Cardiac fibroblast (primary cell): Measurements from ENCODE around the gene MIEN1.
"Not testable (repeated sequence)": the region's sequence is repeated elsewhere in the genome, so short reads cannot be mapped to it uniquely, and the experiment has no call there.

Source experiments
- DNase-seq, 2 donors: peaks; one replicate each; pipeline versions ENCODE4 v3.0.0 to v3.0.0-alpha.2; 2010; ENCODE audit warnings: low read depth in 2 of 2
- H3K4me3 ChIP-seq, 2 donors: replicated peaks in 1 of 2; 1 replicate in 1 of 2; 2 replicates in 1 of 2; pipeline ENCODE4 v1.5.1; 2011; ENCODE audit warnings: low read depth in 2 of 2, low read length in 2 of 2, mild to moderate bottlenecking in 2 of 2, moderate library complexity in 1 of 2
- TF ChIP-seq, protein P1 (sequence below): IDR thresholded peaks from one replicate; pipeline ENCODE4 v1.5.1; 2011; ENCODE audit warnings: low read depth, mild to moderate bottlenecking, low read length, inconsistent platforms

Gene MIEN1

DNA sequence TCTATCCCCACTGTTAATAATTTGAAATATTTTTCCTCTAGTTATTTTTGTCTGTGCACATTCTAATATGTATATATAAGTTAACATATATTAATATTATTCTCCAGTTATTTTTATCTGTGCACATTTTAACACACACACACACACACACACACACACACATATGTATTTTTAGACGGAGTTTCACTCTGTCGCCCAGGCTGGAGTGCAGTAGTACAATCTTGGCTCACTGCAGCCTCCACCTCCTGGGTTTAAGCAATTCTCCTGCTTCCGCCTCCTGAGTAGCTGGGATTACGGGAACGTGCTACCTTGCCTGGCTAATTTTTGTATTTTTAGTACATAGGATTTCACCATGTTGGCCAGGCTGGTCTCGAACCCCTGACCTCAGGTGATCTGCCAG, 12.7 kb downstream of the MIEN1 start:
- H3K4me3 ChIP-seq: no peak overlapping the region
- TF ChIP-seq, protein P1, sequence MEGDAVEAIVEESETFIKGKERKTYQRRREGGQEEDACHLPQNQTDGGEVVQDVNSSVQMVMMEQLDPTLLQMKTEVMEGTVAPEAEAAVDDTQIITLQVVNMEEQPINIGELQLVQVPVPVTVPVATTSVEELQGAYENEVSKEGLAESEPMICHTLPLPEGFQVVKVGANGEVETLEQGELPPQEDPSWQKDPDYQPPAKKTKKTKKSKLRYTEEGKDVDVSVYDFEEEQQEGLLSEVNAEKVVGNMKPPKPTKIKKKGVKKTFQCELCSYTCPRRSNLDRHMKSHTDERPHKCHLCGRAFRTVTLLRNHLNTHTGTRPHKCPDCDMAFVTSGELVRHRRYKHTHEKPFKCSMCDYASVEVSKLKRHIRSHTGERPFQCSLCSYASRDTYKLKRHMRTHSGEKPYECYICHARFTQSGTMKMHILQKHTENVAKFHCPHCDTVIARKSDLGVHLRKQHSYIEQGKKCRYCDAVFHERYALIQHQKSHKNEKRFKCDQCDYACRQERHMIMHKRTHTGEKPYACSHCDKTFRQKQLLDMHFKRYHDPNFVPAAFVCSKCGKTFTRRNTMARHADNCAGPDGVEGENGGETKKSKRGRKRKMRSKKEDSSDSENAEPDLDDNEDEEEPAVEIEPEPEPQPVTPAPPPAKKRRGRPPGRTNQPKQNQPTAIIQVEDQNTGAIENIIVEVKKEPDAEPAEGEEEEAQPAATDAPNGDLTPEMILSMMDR: no peak
- DNase-seq: no peak

DNA sequence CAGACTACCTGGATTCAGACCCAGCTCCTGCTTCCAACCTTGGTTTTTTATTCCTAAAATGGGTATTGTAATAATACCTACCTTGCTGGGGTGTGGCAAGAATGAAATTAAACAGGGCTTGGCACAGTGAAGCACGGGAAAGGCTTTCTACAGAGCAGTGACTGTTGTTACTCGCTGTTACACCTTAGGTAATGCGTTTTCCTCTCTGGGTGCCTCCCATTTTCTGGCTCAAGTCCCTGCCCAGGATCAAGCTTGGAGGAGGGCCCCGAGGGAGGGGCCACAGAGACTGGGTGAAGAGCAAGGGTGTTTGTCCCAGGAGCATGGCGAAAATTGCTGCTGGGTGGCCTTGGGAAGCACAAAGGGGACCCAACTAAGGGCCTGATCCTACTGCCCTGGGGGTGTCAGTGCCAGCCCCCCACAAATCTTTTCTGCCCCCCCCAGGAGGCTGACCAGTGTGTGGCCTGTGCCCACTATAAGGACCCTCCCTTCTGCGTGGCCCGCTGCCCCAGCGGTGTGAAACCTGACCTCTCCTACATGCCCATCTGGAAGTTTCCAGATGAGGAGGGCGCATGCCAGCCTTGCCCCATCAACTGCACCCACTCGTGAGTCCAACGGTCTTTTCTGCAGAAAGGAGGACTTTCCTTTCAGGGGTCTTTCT, 13.3 kb downstream of the MIEN1 start:
- no peak for DNase-seq
- TF ChIP-seq, protein P1: no peak

DNA sequence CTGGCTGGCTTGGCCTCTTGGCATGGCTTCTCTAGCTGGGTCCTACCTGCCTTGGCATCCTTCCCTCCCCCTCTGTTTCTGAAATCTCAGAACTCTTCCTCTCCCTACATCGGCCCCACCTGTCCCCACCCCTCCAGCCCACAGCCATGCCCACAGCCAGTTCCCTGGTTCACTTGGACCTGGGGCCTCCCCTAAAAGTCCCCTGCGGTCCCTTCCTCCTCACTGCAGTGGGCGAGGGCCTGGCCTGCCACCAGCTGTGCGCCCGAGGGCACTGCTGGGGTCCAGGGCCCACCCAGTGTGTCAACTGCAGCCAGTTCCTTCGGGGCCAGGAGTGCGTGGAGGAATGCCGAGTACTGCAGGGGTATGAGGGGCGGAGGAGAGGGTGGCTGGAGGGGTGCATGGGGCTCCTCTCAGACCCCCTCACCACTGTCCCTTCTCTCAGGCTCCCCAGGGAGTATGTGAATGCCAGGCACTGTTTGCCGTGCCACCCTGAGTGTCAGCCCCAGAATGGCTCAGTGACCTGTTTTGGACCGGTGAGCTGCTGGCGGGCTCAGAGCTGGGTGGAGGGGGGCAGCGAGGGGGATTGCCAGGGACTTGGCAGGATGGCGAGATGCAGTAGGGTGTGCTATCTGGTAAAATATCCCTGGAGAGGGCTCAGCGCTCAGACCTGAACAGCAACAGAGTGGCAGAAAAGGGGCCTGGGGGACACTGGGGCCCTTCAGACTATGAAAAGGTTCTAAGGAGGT, 14.1 kb downstream of the MIEN1 start:
- DNase-seq: no peak
- no peak overlapping the region for H3K4me3 ChIP-seq
- TF ChIP-seq, protein P1: no peak

More for the DNA sequence above, 13.3 kb downstream of the MIEN1 start:
- no peak overlapping the region for H3K4me3 ChIP-seq

DNA sequence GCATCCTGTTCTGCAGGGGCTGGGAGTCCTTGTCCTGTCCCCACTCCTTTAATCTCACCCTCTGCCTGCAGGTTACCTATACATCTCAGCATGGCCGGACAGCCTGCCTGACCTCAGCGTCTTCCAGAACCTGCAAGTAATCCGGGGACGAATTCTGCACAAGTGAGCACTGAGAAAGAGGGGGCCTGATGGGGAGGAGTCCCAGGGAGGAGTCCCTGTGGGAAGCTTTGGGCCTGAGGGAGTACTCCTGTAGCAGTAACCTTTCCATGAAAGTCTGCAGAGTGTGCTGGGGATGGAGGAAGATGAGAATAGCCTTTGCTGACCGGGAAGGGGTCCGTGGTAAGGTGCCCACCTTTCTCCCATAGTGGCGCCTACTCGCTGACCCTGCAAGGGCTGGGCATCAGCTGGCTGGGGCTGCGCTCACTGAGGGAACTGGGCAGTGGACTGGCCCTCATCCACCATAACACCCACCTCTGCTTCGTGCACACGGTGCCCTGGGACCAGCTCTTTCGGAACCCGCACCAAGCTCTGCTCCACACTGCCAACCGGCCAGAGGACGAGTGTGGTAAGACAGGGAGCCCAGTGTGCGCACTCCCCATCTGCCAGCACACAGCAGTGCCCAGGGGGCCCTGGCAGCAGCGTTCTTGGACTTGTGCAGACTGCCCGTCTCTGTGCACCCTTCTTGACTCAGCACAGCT, 14.8 kb downstream of the MIEN1 start:
- no peak for DNase-seq
- no peak overlapping the region for H3K4me3 ChIP-seq
- TF ChIP-seq, protein P1: no peak

DNA sequence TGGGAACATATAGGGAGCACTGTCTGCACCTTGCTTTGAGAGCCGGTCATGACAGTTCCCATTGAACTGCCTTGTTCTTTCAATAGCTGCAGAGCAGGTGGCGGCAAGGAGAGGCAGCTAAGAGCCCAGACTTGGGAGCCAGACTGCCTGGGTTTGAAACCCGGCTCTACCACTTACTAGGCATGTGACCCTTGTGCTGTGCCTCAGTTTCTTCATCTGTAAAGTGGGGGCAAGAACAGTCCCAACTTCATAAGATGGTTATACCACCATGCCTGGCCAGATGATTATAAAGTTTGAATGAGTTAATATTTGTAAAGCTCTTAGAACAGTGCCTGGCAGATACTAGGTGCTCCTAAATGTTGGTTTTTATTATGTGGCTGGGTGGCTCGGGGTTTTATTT, 16.1 kb downstream of the MIEN1 start:
- no peak overlapping the region for H3K4me3 ChIP-seq
- TF ChIP-seq, protein P1: no peak
- DNase-seq: no peak

DNA sequence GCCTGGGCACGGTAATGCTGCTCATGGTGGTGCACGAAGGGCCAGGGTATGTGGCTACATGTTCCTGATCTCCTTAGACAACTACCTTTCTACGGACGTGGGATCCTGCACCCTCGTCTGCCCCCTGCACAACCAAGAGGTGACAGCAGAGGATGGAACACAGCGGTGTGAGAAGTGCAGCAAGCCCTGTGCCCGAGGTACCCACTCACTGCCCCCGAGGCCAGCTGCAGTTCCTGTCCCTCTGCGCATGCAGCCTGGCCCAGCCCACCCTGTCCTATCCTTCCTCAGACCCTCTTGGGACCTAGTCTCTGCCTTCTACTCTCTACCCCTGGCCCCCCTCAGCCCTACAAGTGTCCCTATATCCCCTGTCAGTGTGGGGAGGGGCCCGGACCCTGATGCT, 18.5 kb downstream of the MIEN1 start:
- H3K4me3 ChIP-seq: no peak overlapping the region
- no peak for DNase-seq
- TF ChIP-seq, protein P1: no peak

DNA sequence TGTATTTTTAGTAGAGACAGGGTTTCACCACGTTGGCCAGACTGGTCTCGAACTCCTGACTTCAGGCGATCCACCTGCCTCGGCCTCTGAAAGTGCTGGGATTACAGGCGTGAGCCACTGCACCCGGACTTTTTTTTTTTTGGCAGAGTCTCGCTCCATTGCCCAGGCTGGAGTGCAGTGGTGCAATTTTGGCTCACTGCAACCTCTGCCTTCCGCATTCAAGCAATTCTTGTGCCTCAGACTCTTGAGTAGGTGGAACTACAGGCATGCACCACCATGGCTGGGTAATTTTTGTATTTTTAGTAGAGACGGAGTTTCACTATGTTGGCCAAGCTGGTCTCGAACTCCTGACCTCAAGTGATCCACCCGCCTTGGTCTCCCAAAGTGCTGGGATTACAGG, 19.3 kb downstream of the MIEN1 start:
- H3K4me3 ChIP-seq, DNase-seq: not testable (repeated sequence)
